GM15510 (cell line): ENCODE data around the gene SPSB2.

Experiments
- POLR2A ChIP-seq: IDR thresholded peaks from 3 replicates; pipeline ENCODE4 v1.6.1; 2011; ENCODE audit warnings: borderline replicate concordance; ENCODE audit not compliant: insufficient read length; ENCODE audit errors: extremely low read depth

The SPSB2 gene

DNA sequence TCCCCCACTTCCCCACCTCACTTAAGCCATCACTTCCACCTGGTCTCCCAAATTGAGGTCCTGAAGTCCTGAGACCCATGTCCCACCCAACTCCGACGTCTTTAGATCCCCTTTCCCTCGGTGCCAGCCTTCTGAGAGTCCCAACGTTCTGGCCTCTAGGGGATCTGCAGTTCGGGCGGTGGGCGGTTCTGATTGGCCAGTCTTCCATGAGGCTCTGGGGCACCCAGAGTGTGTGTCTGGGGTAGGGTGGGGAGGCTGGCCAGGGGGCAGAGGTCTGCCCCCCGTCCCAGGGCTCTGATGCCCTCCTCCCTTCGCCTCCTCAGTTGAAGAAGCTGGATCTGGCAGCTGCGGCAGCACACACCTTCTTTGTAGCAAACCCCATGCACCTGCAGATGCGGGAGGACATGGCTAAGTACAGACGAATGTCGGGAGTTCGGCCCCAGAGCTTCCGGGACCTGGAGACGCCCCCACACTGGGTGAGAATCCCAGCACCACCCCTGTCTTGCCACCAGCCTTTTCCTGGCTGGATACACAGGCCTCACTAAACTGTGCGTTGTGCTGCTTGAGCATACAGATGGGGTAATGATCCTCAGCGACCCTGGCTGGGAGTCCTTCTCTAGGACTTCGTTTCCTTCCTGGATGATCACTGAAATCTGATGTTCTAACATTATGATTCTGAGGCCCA lies 43.4 kb downstream of the SPSB2 start:
- no peak for TF ChIP-seq POLR2A

- TF ChIP-seq POLR2A, result no peak
These were observed 44.1 kb downstream of the SPSB2 start for GRCh38 chr12:6828781-6829535.

GRCh38 chr12:6827982-6828780 lies 44.9 kb downstream of the SPSB2 start, which contains the start of gene P3H3:
TSS of gene P3H3 (plus strand) at chr12:6828407. CDS start at chr12:6828441, 34 bp downstream.
- no peak for TF ChIP-seq POLR2A

DNA sequence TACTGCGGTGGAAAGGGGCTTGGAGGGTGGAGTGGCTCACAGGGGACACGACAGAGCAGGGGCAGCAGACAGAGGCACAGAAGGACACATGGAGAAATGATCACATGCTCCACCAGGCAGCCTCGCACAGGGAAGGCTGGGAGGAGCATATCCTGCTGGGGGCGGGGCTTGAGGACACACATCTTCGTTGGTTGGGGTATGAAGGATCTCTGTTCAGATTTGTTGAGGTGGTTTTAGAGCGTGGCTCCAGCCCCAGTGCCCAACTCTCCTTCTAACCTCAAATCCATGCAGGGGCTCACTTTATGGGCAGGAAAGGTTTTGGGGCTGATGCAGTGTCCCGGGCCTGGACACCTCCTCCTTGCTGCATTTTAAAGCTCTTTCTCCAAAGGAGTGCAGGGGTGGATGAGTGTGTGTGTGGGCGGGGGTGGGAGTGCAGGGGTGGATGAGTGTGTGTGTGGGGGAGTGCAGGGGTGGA lies 45.6 kb downstream of the SPSB2 start:
- TF ChIP-seq POLR2A, result no peak

GRCh38 chr12:6826734-6827436 lies 46.2 kb downstream of the SPSB2 start:
- TF ChIP-seq POLR2A, result no peak

- no peak for TF ChIP-seq POLR2A
These were observed 46.9 kb downstream of the SPSB2 start for GRCh38 chr12:6826125-6826733.

DNA sequence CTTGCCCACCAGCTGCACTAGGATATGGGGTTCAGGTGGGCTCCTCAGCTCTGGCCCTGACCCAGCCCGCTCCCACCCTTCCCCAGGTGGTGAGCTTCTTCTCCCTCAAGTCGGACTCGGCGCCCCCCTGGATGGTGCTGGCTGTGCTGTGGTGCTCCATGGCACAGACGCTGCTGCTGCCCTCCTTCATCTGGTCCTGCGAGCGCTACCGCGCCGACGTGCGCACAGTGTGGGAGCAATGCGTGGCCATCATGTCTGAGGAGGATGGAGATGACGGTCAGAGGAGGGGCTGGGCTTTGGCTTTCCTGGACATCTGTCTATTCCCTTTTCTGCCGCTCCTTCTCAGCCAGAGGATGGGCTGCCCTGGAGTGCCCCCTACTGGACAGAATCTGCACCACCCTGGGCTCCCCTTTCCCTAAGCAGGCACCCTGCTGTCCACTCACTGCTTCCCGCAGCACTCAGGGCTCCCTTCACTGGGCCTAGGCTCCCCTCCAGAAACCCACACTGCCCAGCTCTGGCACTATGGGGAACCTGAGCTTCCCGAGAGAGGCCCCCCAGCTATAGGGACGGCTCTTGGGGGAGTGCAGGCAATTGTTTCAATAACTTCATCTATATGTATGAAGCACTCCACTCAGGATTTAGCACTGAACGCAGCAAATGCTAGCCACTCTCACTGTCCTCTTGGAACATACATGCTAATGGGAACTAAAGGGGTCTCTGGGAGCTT lies 47.5 kb downstream of the SPSB2 start:
- TF ChIP-seq POLR2A, result no peak

DNA sequence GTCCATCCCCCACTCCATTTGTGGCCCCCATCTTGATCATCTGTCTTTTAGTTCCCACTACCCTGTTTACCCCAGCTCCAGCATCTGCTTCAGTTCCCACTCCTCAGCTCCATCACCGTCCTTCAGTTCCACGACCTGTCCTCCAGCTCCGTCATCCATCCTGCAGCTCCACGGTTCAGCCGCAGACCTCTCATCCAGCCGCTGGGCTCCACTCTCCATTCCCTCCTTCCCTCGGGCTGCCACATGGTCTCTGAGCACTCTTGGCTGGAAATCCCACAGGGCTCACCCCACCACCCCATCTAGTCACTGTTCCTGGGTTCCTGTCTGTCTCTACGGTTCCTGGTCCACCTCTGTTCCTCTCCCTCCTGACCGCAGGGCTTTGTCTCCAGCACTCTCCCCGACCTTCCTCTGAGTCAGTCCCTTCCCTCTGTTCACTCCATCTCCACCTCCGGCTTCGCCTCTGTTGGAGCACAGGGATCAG lies 48.2 kb downstream of the SPSB2 start:
- no peak for TF ChIP-seq POLR2A

GRCh38 chr12:6824085-6824775 lies 48.9 kb downstream of the SPSB2 start:
- no peak for TF ChIP-seq POLR2A

DNA sequence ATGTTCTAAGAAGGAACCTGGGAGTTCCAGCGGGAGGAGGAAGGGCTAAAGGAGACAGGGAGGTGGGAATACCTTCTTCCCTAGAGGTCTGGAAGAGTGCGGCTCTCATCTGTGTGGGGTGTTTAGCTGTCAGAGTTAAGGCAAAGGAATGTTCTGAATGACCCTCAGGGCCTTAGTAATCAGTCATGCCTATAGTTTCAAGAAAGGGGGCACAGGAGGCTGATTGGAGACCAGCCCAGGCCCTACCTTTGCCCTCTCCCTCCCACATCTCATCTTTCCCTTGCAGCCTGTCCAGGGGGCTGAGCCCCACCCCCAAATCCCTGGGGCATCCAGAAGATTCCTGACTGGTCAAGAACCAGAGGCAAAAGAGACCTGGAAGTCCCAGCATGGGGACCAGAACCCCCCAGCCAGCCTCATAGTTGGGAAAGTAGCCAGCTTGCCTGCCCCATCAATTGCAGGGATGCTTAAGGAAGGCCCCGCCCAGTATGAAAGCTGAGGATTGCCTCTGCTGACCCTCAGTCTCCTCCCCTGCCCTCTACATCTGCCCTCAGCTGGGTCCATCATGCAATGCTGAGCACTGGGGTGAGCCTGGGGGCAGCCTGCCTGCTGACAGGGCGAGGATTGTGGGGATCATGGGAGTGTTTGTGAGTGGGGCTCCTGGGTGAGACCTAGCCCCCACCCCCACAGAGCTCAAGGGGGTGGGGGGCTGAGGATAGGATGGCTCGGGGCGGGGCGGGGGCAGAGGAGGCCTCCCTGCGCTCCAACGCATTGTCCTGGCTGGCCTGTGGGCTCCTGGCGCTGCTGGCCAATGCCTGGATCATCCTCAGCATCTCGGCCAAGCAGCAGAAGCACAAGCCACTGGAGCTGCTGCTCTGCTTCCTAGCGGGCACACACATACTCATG lies 49.7 kb downstream of the SPSB2 start:
- no peak for TF ChIP-seq POLR2A

DNA sequence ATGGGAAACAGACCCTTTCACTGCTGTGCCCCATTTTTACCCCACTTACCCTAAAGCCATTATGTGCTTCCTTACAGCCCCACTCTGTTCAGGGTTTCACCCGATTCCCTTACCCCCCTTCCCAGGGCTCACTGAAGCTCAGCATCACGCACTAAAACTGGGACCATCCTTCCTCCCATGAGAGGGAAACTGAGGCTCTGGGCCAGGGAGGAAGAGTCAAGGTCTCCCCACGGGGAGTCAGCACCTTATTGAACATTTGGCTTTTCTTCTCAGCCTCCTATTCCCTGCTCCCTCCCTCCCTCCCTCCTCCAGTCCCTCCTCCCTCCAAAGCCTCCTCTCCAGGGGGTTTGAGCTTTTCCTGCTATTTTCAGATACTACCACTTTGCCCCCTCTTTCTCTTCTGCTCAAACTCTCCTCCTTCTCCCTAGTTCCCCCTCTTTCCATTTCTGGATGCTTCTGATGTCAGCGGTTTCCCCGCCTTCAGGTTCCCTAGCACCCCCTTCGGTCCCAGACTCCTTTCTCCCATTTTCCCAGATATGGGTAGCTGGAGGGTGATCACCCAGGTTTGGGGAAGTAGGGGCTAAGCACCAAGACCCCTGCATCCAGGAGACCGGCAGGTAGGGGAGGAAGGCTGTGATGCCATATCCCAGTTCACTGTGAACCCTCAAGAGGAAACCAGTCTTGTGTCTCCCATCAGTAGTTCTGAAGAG lies 50.5 kb downstream of the SPSB2 start:
- no peak for TF ChIP-seq POLR2A

GRCh38 chr12:6821591-6822425 lies 51.3 kb downstream of the SPSB2 start, which contains the start of gene GPR162:
TSS of gene GPR162 (plus strand) at chr12:6821821. CDS start at chr12:6823899, 2,078 bp downstream.
- TF ChIP-seq POLR2A, result no peak
